Activated T-helper 17 cell treated with anti-CD3 and anti-CD28 coated beads, Interleukin-2, amount 50 U/mL, for 72 hours (primary cell): ENCODE results near the gene PID1. TPM values are rescaled to one million over a fixed set of nuclear protein-coding genes. Genes with fewer than 3 reads are reported as not detected.

Experiments used
- ATAC-seq: fragments of 150-1000 bp; cut with Tn5 transposase; replicated peaks from 2 replicates; pipeline ENCODE4 v1.10.0; 2021; ENCODE audit warnings: mild to moderate bottlenecking, moderate library complexity
- H3K27ac Mint-ChIP-seq: one replicate; pipeline ENCODE4 v1.8.0; 2022; ENCODE audit warnings: mixed read lengths
- H3K27me3 Mint-ChIP-seq: one replicate; pipeline ENCODE4 v1.8.0; 2022; ENCODE audit warnings: mixed read lengths
- H3K36me3 Mint-ChIP-seq: one replicate; pipeline ENCODE4 v1.8.0; 2022; ENCODE audit warnings: low read depth, mild to moderate bottlenecking, mixed read lengths
- H3K4me1 Mint-ChIP-seq: one replicate; pipeline ENCODE4 v1.8.0; 2022; ENCODE audit warnings: mixed read lengths
- H3K4me3 Mint-ChIP-seq: one replicate; pipeline ENCODE4 v1.8.0; 2022; ENCODE audit warnings: mild to moderate bottlenecking, mixed read lengths
- H3K9me3 Mint-ChIP-seq: one replicate; pipeline ENCODE4 v1.8.0; 2022; ENCODE audit warnings: mixed read lengths
- total RNA-seq, 2 donors: library from RNA; stranded (reverse); gene quantifications; one replicate each; pipeline ENCODE4 v1.2.3, GENCODE V29; 2022

The PID1 gene
- total RNA-seq, 2 donors from 2014 or later, result not detected

- peaks cover 4% of the 10 kb centered on the region for H3K9me3 Mint-ChIP-seq
- peaks cover 5% of the 10 kb centered on the region for H3K27me3 Mint-ChIP-seq
- H3K4me3 Mint-ChIP-seq, result no peak overlapping the region
- no peak for ATAC-seq
- no peak overlapping the region for H3K27ac Mint-ChIP-seq
- no peaks in the 10 kb centered on the region for H3K4me1 Mint-ChIP-seq
- no peaks in the 10 kb centered on the region for H3K36me3 Mint-ChIP-seq
Observed at GRCh38 chr2:229178706-229179105, 92.4 kb downstream of the PID1 start.

DNA sequence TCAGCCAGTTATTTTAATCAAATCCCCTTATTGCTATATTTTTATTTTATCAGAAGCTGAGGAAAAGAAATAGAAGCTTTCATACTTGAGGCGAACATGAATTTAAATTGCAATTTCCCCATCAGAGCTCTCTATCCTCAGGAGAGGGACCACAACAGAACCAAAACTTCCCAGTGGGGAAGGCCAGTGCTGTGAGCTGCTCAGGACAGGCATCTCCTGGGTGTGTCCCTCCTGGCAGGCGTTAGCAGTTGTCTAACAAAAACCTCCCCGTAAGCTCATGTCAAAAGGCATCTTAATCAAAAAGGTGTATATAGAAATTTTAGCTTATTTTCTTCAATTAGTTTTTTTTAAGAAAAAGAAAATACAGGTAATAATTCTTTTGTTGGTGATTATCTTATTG lies 93.0 kb downstream of the PID1 start:
- ATAC-seq, result no peak
- Mint-ChIP-seq H3K27me3 (peaks cover 5% of the 10 kb centered on the region), H3K4me1 (no peaks in the 10 kb centered on the region), H3K36me3 (no peaks in the 10 kb centered on the region), H3K27ac (no peak overlapping the region), H3K4me3 (no peak overlapping the region), H3K9me3 (peaks cover 4% of the 10 kb centered on the region)

DNA sequence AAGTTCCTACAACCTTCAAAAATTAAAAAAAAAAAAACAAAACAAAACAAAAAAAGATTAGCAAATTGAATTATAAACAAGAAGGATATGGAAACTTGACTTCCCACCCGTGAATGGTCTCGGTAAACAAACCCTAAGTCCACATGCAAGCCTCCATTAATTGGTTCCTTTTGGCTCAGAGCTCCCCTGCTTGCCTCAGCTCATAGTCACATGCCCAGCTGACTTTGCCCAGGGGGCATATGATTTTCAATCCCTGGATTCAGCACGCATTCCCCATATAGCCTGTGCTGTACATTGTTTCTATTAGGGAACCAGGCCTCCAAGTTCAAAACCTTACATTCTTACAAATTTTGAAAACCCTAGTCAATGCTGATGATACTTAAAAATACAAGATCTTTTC lies 95.0 kb downstream of the PID1 start:
- H3K36me3 Mint-ChIP-seq, result no peaks in the 10 kb centered on the region
- no peaks in the 10 kb centered on the region for H3K4me1 Mint-ChIP-seq
- no peak overlapping the region for H3K4me3 Mint-ChIP-seq
- no peak for ATAC-seq
- H3K9me3 Mint-ChIP-seq, result peaks cover 4% of the 10 kb centered on the region
- peaks cover 5% of the 10 kb centered on the region for H3K27me3 Mint-ChIP-seq
- no peak overlapping the region for H3K27ac Mint-ChIP-seq

DNA sequence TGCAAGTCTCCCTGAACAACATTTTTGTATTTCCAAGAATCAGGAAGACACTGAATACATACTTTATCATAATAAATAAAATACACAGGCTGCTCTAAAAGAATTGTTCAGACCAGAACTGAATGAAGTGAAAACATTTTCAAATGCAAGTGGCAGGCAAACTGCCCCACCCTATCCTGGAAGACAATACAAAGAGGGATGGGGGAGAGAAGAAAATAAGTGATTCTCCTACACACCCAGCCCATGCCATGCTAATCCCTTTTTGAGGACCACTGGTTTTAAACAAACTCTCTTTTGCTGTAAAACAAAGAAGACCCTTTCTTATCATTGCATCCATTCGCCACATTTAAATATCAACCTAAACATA lies 95.6 kb downstream of the PID1 start:
- peaks cover 4% of the 10 kb centered on the region for H3K9me3 Mint-ChIP-seq
- no peak overlapping the region for H3K27ac Mint-ChIP-seq
- no peaks in the 10 kb centered on the region for H3K36me3 Mint-ChIP-seq
- no peaks in the 10 kb centered on the region for H3K4me1 Mint-ChIP-seq
- H3K27me3 Mint-ChIP-seq, result peaks cover 5% of the 10 kb centered on the region
- H3K4me3 Mint-ChIP-seq, result no peak overlapping the region
- no peak for ATAC-seq

DNA sequence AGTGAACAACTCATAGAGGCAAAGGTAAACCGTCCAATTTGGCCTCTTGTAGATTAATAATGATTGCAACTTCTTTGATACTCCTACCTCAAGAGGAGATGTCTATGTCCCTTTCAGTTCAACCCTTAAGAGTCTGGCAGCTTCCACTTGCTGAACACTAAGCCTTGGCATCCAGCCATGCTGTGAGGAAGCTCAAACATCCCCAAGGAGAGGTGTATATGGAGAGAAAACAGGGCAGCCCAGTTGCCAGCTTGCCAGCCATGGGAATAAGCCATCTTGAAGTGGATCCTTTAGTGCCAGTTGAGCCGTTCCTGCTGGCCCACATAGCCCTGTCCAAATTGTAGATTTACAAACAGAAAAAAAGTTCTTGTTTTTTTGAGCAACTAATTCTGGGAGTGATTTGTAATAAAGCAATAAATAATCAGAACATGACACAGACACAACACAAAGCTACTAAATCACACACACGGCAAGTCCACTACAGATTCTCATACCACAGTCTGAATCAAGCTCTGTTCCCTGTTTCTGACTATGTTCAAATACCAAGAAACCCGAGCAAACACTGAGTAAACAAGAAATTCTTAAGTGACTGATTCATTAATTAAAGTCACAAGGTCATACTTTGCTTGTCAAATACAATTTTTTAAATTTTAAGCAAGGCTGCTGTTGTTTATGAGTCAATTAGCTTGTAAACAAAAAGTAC lies 96.1 kb downstream of the PID1 start:
- H3K27me3 Mint-ChIP-seq, result peaks cover 5% of the 10 kb centered on the region
- peaks cover 4% of the 10 kb centered on the region for H3K9me3 Mint-ChIP-seq
- no peaks in the 10 kb centered on the region for H3K36me3 Mint-ChIP-seq
- no peak for ATAC-seq
- H3K27ac Mint-ChIP-seq, result no peak overlapping the region
- no peak overlapping the region for H3K4me3 Mint-ChIP-seq
- no peaks in the 10 kb centered on the region for H3K4me1 Mint-ChIP-seq

GRCh38 chr2:229173825-229174359 lies 97.2 kb downstream of the PID1 start:
- Mint-ChIP-seq H3K27me3 (peaks cover 5% of the 10 kb centered on the region), H3K4me1 (no peaks in the 10 kb centered on the region), H3K9me3 (peaks cover 4% of the 10 kb centered on the region), H3K27ac (no peak overlapping the region), H3K36me3 (no peaks in the 10 kb centered on the region), H3K4me3 (no peak overlapping the region)
- ATAC-seq, result no peak

DNA sequence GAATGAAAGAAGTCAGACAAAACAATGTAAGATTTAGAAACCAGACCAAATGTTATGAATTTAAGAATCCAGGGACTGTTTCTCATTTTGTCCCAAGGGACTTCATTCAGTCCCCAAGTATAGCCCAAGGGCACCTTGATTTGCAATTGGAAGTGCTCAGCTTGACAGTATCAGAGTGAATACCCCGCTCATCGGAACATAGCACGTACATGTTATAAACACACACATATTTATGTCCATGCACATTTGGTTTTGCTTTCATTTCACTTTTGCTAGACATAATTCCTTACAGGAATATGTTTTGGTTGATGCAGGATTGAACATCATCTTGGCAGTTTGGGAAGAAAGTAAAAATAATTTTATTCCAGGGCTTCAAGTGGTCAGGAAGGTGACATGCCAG lies 100.2 kb downstream of the PID1 start:
- no peak overlapping the region for H3K27ac Mint-ChIP-seq

GRCh38 chr2:229170171-229170570 lies 100.9 kb downstream of the PID1 start:
- Mint-ChIP-seq H3K9me3 (no peaks in the 10 kb centered on the region), H3K27me3 (peaks cover 5% of the 10 kb centered on the region), H3K4me3 (no peak overlapping the region), H3K4me1 (no peaks in the 10 kb centered on the region), H3K36me3 (no peaks in the 10 kb centered on the region), H3K27ac (no peak overlapping the region)
- ATAC-seq, result no peak

More for the DNA sequence above, 100.2 kb downstream of the PID1 start:
- no peak overlapping the region for H3K4me3 Mint-ChIP-seq
- H3K9me3 Mint-ChIP-seq, result no peaks in the 10 kb centered on the region
- no peaks in the 10 kb centered on the region for H3K4me1 Mint-ChIP-seq
- ATAC-seq, result no peak
- no peaks in the 10 kb centered on the region for H3K36me3 Mint-ChIP-seq
- H3K27me3 Mint-ChIP-seq, result peaks cover 5% of the 10 kb centered on the region

- no peaks in the 10 kb centered on the region for H3K36me3 Mint-ChIP-seq
- ATAC-seq, result no peak
- H3K4me3 Mint-ChIP-seq, result no peak overlapping the region
- no peak overlapping the region for H3K27ac Mint-ChIP-seq
- H3K27me3 Mint-ChIP-seq, result peaks cover 5% of the 10 kb centered on the region
- no peaks in the 10 kb centered on the region for H3K4me1 Mint-ChIP-seq
- H3K9me3 Mint-ChIP-seq, result no peaks in the 10 kb centered on the region
Observed at GRCh38 chr2:229169751-229170150, 101.3 kb downstream of the PID1 start.

DNA sequence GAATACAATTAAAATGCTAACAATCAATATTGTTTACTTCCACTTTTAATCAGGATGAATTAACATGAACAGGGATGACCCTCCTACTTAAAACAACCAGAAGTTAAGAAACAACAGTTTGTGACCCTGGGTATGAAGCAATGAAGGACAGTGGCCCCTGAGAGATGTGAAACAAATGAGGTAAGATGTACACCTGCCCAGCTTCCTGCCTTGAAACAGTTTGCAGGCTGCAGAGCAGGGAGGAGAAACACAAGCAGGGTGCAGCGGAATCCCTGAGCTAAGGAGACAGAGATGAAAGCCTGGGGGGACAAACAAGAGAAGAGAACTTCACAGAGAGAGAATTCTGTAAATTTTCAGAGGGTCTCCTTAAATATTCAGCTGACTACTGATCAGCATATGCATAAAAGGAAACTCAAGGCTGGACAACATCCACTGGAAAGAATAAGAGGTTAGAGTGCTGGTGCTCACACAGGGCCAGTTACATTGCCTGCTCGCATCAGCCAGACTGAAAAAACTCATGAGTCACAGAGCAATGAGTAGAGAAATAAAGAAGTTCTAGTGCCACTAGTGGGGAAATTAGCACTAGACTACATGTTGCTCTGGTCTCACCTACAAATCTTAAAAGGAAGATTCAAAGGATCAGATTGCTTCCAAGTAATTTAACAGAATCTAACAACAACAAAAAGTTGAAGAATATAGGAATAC lies 106.4 kb downstream of the PID1 start:
- Mint-ChIP-seq H3K9me3 (no peaks in the 10 kb centered on the region), H3K4me3 (no peak overlapping the region), H3K27me3 (no peaks in the 10 kb centered on the region), H3K4me1 (no peaks in the 10 kb centered on the region), H3K36me3 (no peaks in the 10 kb centered on the region), H3K27ac (no peak overlapping the region)
- no peak for ATAC-seq

- Mint-ChIP-seq H3K27ac (no peak overlapping the region), H3K9me3 (no peaks in the 10 kb centered on the region), H3K4me1 (no peaks in the 10 kb centered on the region), H3K36me3 (no peaks in the 10 kb centered on the region), H3K4me3 (no peak overlapping the region), H3K27me3 (no peaks in the 10 kb centered on the region)
- ATAC-seq, result no peak
Observed at GRCh38 chr2:229163893-229164292, 107.2 kb downstream of the PID1 start.

DNA sequence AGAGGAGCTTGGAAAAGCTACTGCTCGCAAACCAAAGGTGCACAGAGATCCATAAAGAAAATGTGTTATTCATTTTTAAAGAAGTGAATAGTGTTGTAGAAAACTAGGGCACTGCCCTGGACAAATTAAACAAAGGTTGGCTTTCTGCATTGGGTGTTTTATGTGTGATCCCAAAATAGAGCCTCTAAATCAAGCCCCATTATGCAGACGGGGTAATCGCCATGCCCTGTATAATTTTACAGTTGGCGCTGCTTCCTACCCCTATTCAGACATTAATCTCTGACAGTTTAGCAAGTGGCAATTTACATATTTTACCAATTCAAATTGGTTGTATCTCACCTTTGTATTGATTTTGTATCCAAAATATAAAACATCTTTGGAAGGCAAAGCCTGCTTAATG lies 109.1 kb downstream of the PID1 start:
- Mint-ChIP-seq H3K4me1 (no peaks in the 10 kb centered on the region), H3K4me3 (no peak overlapping the region), H3K27me3 (no peaks in the 10 kb centered on the region), H3K36me3 (no peaks in the 10 kb centered on the region), H3K9me3 (no peaks in the 10 kb centered on the region), H3K27ac (no peak overlapping the region)
- ATAC-seq, result no peak

DNA sequence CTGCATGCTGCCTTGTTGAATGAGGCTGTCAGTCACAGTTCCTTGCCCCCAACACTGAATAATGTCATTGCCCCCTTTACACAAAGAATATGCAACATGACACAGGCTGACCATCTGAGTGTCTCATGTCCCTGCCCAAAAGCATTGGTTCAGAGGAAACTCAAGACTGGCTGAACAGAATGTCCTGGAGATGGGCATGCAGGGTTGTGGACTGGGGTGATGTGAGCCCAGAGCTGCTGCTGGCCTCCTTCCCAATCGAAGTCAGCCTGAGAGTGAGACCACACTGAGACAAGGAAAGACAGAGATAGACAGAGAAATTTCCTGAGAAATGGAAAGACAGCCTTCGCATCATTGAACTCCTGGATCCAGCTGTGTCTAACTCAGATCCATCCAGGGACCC lies 110.1 kb downstream of the PID1 start:
- no peaks in the 10 kb centered on the region for H3K9me3 Mint-ChIP-seq
- no peak overlapping the region for H3K4me3 Mint-ChIP-seq
- no peak overlapping the region for H3K27ac Mint-ChIP-seq
- H3K4me1 Mint-ChIP-seq, result no peaks in the 10 kb centered on the region
- no peaks in the 10 kb centered on the region for H3K36me3 Mint-ChIP-seq
- H3K27me3 Mint-ChIP-seq, result no peaks in the 10 kb centered on the region
- ATAC-seq, result no peak

- Mint-ChIP-seq H3K36me3 (no peaks in the 10 kb centered on the region), H3K4me1 (no peaks in the 10 kb centered on the region), H3K27me3 (no peaks in the 10 kb centered on the region), H3K4me3 (no peak overlapping the region), H3K9me3 (no peaks in the 10 kb centered on the region), H3K27ac (no peak overlapping the region)
- ATAC-seq, result no peak
Observed at GRCh38 chr2:229160180-229160579, 110.9 kb downstream of the PID1 start.

GRCh38 chr2:229159405-229159804 lies 111.7 kb downstream of the PID1 start:
- Mint-ChIP-seq H3K36me3 (no peaks in the 10 kb centered on the region), H3K9me3 (no peaks in the 10 kb centered on the region), H3K4me1 (no peaks in the 10 kb centered on the region), H3K27me3 (no peaks in the 10 kb centered on the region), H3K27ac (no peak overlapping the region), H3K4me3 (no peak overlapping the region)
- ATAC-seq, result no peak
